ENCODE measurements around the gene OR10A5. TPM values are rescaled to one million over a fixed set of nuclear protein-coding genes. Genes with fewer than 3 reads are reported as not detected.
A peak's percentile ranks its signal among the peaks of the same experiment; 100 is the strongest.

The OR10A5 gene
- total and polyA plus RNA-seq, 9 of the 15 experiments (the other 6 are each of a cell fraction or from before 2014, with no cell fraction given), result 0.14 TPM; not detected in 8

DNA sequence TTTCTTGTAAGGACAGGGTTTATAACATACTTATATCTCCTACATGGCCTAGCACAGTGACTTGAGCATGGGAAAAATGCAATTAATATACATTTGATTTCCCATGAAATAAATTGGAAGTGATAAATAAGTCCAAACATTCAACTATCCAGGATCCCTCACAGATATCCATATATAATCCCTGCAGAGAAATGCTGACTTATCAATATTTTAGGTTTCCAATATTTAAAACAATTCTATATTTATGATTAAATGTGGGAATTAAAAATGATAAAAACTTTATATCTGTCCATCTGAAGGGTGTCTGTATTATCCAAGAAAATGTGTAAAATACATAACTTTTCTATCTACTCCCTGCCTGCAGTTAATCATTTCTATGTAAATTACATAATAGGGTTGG is 37.3 kb downstream of the OR10A5 start:
- Histone ChIP-seq H3K27me3 (ENCODE audit: control insufficient read depth in 2 of 2, insufficient read depth in 2 of 2, low read length in 2 of 2) (no peaks in the 10 kb centered on the region), H3K27ac (ENCODE audit: extremely low read depth, low read depth, low read length) (no peak overlapping the region), H3K9ac (ENCODE audit: insufficient read depth in 1 of 2, low read depth in 2 of 2, low read length in 2 of 2) (no peak overlapping the region), H3K4me2 (ENCODE audit: insufficient read depth, low read length) (no peak overlapping the region), H3K4me1 (replicated peaks in 1 of 2; ENCODE audit: control insufficient read depth in 2 of 2, insufficient read depth in 2 of 2, low read length in 2 of 2) (no peaks in the 10 kb centered on the region), H3K79me2 (ENCODE audit: control insufficient read depth, insufficient read depth, low read length) (no peaks in the 10 kb centered on the region), H3K9me1 (ENCODE audit: control insufficient read depth, insufficient read depth, low read length) (no peaks in the 10 kb centered on the region), H3K4me3 (no peak overlapping the region), H2AFZ (ENCODE audit: low read depth, low read length) (no peak overlapping the region), H3K36me3 (ENCODE audit: control insufficient read depth, insufficient read depth, low read length) (no peaks in the 10 kb centered on the region), H3K9me3 (replicated peaks; ENCODE audit: control insufficient read depth, insufficient read depth, low read depth, low read length) (no peaks in the 10 kb centered on the region), H4K20me1 (replicated peaks; ENCODE audit: control insufficient read depth, insufficient read depth, low read length) (no peaks in the 10 kb centered on the region)
- in situ Hi-C loops (cut with MboI), result no loop called here
- POLR2A ChIA-PET, result no interaction called here
- ATAC-seq, result no peak
- DNase-seq (ENCODE audit: extremely low read depth in 1 of 4, low spot score in 3 of 4), result no peak
- CTCF ChIA-PET (ENCODE audit: low intra/inter-chr PET ratio), result no interaction called here
- intact Hi-C loops (cut with micrococcal nuclease), result no loop called here
- BruUV-seq (replicated peaks), result no TSS peak
- FAIRE-seq, result no peak
- no peak for TF ChIP-seq SAFB (IDR thresholded peaks at IDR 0.05; ENCODE audit: borderline replicate concordance, low read depth, low read length)
- TF ChIP-seq, protein P1, sequence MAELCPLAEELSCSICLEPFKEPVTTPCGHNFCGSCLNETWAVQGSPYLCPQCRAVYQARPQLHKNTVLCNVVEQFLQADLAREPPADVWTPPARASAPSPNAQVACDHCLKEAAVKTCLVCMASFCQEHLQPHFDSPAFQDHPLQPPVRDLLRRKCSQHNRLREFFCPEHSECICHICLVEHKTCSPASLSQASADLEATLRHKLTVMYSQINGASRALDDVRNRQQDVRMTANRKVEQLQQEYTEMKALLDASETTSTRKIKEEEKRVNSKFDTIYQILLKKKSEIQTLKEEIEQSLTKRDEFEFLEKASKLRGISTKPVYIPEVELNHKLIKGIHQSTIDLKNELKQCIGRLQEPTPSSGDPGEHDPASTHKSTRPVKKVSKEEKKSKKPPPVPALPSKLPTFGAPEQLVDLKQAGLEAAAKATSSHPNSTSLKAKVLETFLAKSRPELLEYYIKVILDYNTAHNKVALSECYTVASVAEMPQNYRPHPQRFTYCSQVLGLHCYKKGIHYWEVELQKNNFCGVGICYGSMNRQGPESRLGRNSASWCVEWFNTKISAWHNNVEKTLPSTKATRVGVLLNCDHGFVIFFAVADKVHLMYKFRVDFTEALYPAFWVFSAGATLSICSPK (IDR thresholded peaks at IDR 0.05; ENCODE audit: borderline replicate concordance), result no peak
- TF ChIP-seq, protein P2, sequence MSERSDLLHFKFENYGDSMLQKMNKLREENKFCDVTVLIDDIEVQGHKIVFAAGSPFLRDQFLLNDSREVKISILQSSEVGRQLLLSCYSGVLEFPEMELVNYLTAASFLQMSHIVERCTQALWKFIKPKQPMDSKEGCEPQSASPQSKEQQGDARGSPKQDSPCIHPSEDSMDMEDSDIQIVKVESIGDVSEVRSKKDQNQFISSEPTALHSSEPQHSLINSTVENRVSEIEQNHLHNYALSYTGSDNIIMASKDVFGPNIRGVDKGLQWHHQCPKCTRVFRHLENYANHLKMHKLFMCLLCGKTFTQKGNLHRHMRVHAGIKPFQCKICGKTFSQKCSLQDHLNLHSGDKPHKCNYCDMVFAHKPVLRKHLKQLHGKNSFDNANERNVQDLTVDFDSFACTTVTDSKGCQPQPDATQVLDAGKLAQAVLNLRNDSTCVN (CRISPR knock-in tag; IDR thresholded peaks at IDR 0.05), result no peak
- peak; percentile 71 for TF ChIP-seq MAFF (IDR thresholded peaks at IDR 0.05; ENCODE audit: low read length)
- no peak for TF ChIP-seq TEAD4 (IDR thresholded peaks at IDR 0.05; ENCODE audit: low read length)
- no peak for TF ChIP-seq TEAD4 (CRISPR knock-in tag; IDR thresholded peaks at IDR 0.05; ENCODE audit: borderline replicate concordance)
- no peak for TF ChIP-seq ARNT (IDR thresholded peaks at IDR 0.05)
- TF ChIP-seq, protein P3, sequence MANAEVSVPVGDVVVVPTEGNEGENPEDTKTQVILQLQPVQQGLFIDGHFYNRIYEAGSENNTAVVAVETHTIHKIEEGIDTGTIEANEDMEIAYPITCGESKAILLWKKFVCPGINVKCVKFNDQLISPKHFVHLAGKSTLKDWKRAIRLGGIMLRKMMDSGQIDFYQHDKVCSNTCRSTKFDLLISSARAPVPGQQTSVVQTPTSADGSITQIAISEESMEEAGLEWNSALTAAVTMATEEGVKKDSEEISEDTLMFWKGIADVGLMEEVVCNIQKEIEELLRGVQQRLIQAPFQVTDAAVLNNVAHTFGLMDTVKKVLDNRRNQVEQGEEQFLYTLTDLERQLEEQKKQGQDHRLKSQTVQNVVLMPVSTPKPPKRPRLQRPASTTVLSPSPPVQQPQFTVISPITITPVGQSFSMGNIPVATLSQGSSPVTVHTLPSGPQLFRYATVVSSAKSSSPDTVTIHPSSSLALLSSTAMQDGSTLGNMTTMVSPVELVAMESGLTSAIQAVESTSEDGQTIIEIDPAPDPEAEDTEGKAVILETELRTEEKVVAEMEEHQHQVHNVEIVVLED (CRISPR knock-in tag; IDR thresholded peaks at IDR 0.05), result no peak
- TF ChIP-seq ELF2 (CRISPR knock-in tag; IDR thresholded peaks at IDR 0.05), result no peak
- no peak for TF ChIP-seq ZNF717 (CRISPR knock-in tag; IDR thresholded peaks at IDR 0.05)
- no peak for TF ChIP-seq NCOA2 (IDR thresholded peaks at IDR 0.05; ENCODE audit: partially characterized antibody in 2 of 2)
- TF ChIP-seq, protein P4, sequence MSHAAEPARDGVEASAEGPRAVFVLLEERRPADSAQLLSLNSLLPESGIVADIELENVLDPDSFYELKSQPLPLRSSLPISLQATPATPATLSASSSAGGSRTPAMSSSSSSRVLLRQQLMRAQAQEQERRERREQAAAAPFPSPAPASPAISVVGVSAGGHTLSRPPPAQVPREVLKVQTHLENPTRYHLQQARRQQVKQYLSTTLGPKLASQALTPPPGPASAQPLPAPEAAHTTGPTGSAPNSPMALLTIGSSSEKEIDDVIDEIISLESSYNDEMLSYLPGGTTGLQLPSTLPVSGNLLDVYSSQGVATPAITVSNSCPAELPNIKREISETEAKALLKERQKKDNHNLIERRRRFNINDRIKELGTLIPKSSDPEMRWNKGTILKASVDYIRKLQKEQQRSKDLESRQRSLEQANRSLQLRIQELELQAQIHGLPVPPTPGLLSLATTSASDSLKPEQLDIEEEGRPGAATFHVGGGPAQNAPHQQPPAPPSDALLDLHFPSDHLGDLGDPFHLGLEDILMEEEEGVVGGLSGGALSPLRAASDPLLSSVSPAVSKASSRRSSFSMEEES (CRISPR knock-in tag; IDR thresholded peaks at IDR 0.05), result no peak
- TF ChIP-seq NFRKB (IDR thresholded peaks at IDR 0.05; ENCODE audit: low read depth), result no peak
- TF ChIP-seq ZNF316 (IDR thresholded peaks at IDR 0.05), result peak; percentile 89
- TF ChIP-seq C11orf30 (IDR thresholded peaks at IDR 0.05; ENCODE audit: low read depth), result peak; percentile 76
- no peak for TF ChIP-seq HDAC1 (IDR thresholded peaks at IDR 0.05)
- no peak for TF ChIP-seq POLR3G (IDR thresholded peaks at IDR 0.05; ENCODE audit: extremely low read depth, insufficient read length, insufficient replicate concordance)
- TF ChIP-seq MAZ (CRISPR knock-in tag; conservative IDR thresholded peaks at IDR 0.05 in 1 of 2, IDR thresholded peaks at IDR 0.05 in 1 of 2), result no peak
- TF ChIP-seq MAFK (IDR thresholded peaks at IDR 0.05; ENCODE audit: low read length), result peak; percentile 76; the same call in 1 of the 2 replicates
- TF ChIP-seq ZBTB7A (IDR thresholded peaks at IDR 0.05; ENCODE audit: borderline replicate concordance, control insufficient read depth, low read depth, low read length), result no peak

Measured in K562 (cell line).